ENCODE measurements around the gene CHI3L1. TPM values are rescaled to one million over a fixed set of nuclear protein-coding genes. Genes with fewer than 3 reads are reported as not detected.

Gene CHI3L1
- total RNA-seq, 4 donors from 2014 or later = 1.9 to 2.5 TPM; not detected in 2

DNA sequence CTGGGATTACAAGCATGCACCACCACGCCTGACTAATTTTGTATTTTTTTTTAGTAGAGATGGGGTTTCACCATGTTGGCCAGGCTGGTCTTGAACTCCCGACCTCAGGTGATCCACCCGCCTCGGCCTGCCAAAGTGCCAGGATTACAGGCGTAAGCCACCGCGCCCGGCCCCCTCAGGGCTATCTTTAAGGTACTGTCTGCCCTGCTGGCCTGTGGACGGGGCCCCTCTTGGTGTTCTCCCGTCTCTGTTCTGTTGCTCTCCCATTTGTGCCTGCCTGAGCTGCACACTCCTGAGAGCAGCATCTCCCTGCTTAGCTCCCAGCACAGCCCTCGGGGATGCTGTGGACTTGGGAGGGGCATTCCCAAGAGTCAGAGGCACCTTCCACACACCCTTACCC, 24.8 kb downstream of the CHI3L1 start:
- Histone ChIP-seq H3K4me1 (no peaks in the 10 kb centered on the region), H3K27me3 (no peaks in the 10 kb centered on the region), H3K4me3 (no peak overlapping the region), H3K27ac (no peak overlapping the region), H3K9me3 (peaks cover 0 to 2% (median 0%) of the 10 kb centered on the region in 4 donors), H3K36me3 (no peaks in the 10 kb centered on the region)
- no peak for TF ChIP-seq POLR2A (IDR thresholded peaks at IDR 0.05)
- TF ChIP-seq, protein P1, sequence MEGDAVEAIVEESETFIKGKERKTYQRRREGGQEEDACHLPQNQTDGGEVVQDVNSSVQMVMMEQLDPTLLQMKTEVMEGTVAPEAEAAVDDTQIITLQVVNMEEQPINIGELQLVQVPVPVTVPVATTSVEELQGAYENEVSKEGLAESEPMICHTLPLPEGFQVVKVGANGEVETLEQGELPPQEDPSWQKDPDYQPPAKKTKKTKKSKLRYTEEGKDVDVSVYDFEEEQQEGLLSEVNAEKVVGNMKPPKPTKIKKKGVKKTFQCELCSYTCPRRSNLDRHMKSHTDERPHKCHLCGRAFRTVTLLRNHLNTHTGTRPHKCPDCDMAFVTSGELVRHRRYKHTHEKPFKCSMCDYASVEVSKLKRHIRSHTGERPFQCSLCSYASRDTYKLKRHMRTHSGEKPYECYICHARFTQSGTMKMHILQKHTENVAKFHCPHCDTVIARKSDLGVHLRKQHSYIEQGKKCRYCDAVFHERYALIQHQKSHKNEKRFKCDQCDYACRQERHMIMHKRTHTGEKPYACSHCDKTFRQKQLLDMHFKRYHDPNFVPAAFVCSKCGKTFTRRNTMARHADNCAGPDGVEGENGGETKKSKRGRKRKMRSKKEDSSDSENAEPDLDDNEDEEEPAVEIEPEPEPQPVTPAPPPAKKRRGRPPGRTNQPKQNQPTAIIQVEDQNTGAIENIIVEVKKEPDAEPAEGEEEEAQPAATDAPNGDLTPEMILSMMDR (IDR thresholded peaks at IDR 0.05) = no peak
- no peak for DNase-seq

GRCh38 chr1:203161175-203161574, 25.3 kb downstream of the CHI3L1 start:
- no peaks in the 10 kb centered on the region for H3K36me3 ChIP-seq

DNA sequence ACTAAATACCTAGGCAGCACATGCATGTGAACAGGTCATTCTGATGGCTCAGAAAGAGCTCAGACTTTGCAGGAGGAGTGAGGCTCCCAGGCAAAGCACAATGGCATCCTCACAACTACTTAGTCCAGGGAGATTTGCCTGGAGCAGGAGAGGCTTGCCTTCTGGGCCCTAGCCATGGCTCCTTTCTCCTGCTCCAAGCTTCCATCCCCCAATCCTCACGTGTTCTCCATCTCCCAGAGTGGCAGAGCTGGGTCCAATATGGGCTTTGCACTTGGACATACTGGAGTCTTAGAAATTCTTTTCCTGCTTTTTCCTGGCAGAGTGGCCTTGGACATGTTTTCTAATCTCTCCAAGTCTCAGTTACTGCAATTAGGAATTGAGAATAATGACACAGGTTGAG, 26.7 kb downstream of the CHI3L1 start:
- TF ChIP-seq, protein P1 (IDR thresholded peaks at IDR 0.05) = no peak
- TF ChIP-seq POLR2A (IDR thresholded peaks at IDR 0.05) = no peak
- no peaks in the 10 kb centered on the region for H3K27me3 ChIP-seq
- H3K27ac ChIP-seq = no peak overlapping the region
- H3K4me1 ChIP-seq = no peaks in the 10 kb centered on the region
- no peak for DNase-seq
- peaks cover 0 to 2% (median 0%) of the 10 kb centered on the region in 4 donors for H3K9me3 ChIP-seq
- H3K36me3 ChIP-seq = no peaks in the 10 kb centered on the region
- no peak overlapping the region for H3K4me3 ChIP-seq

More at GRCh38 chr1:203161175-203161574, 25.3 kb downstream of the CHI3L1 start:
- no peaks in the 10 kb centered on the region for H3K4me1 ChIP-seq
- H3K9me3 ChIP-seq = peaks cover 0 to 2% (median 0%) of the 10 kb centered on the region in 4 donors
- no peak overlapping the region for H3K4me3 ChIP-seq
- TF ChIP-seq, protein P1 (IDR thresholded peaks at IDR 0.05) = no peak
- H3K27ac ChIP-seq = no peak overlapping the region
- DNase-seq = no peak
- no peaks in the 10 kb centered on the region for H3K27me3 ChIP-seq

GRCh38 chr1:203158960-203159665, 27.4 kb downstream of the CHI3L1 start:
- TF ChIP-seq POLR2A (IDR thresholded peaks at IDR 0.05) = no peak
- TF ChIP-seq, protein P1 (IDR thresholded peaks at IDR 0.05) = no peak
- H3K9me3 ChIP-seq = peaks cover 0 to 2% (median 0%) of the 10 kb centered on the region in 4 donors
- no peaks in the 10 kb centered on the region for H3K27me3 ChIP-seq
- H3K4me3 ChIP-seq = no peak overlapping the region
- no peak overlapping the region for H3K27ac ChIP-seq
- no peaks in the 10 kb centered on the region for H3K4me1 ChIP-seq
- H3K36me3 ChIP-seq = no peaks in the 10 kb centered on the region
- no peak for DNase-seq

DNA sequence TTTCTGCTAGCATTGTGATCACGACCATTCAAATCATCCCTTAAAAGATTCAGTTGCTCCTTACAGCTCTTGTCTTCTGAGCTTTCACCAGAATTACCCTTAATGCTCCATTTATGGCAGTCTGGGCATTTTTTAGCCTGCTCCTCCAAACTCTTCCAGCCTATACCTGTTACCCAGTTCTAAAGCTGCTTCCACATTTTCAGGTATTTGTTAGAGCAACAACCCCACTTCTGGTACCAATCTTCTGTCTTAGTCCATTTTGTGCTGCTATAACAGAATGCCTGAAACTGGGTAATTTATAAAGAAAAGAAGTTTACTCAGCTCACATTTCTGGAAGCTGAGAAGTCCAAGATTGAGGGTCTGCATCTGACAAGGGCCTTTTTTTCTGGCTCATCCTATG, 28.1 kb downstream of the CHI3L1 start:
- Histone ChIP-seq H3K4me3 (no peak overlapping the region), H3K27me3 (no peaks in the 10 kb centered on the region), H3K4me1 (no peaks in the 10 kb centered on the region), H3K27ac (no peak overlapping the region), H3K9me3 (peaks cover 0 to 2% (median 0%) of the 10 kb centered on the region in 4 donors), H3K36me3 (no peaks in the 10 kb centered on the region)
- DNase-seq = no peak
- TF ChIP-seq, protein P1 (IDR thresholded peaks at IDR 0.05) = no peak
- TF ChIP-seq POLR2A (IDR thresholded peaks at IDR 0.05) = no peak
